AG09319 (cell line): ENCODE results near the gene TFCP2L1.

ENCODE experiments used
- DNase-seq: peaks from one replicate; pipeline ENCODE4 v3.0.0-alpha.2; 2010; ENCODE audit warnings: low read depth; ENCODE audit errors: extremely low read depth
- CTCF ChIP-seq: IDR thresholded peaks from 2 replicates; pipeline ENCODE4 v1.5.1; 2011; ENCODE audit warnings: low read depth, mild to moderate bottlenecking, inconsistent platforms, low read length, moderate library complexity

TFCP2L1 gene

GRCh38 chr2:121211689-121212151, 73.3 kb downstream of the TFCP2L1 start:
- TF ChIP-seq CTCF = no peak
- no peak for DNase-seq

DNA sequence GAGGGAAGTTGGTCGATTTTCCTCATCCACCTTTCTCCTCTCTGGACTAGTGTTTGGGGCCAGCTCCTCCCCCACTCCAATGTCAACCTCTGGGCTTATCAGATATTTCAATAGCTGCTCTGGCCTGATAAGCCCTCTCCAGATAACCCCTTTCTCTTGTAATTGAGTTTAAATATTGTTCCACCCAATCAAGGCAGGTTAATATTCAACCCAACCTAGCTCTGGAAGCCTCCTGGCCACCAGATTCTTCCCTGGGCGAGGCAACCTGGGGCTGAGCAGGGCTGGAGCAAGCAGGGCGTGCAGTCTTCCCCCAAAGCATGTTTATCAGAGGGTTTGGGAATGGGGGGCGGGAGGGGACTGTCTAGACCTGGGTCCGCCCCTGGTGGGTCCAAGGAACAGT, 73.8 kb downstream of the TFCP2L1 start:
- no peak for TF ChIP-seq CTCF
- no peak for DNase-seq

- no peak for DNase-seq
- no peak for TF ChIP-seq CTCF
These were observed 74.3 kb downstream of the TFCP2L1 start for GRCh38 chr2:121210691-121211090.

GRCh38 chr2:121209014-121209610, 75.9 kb downstream of the TFCP2L1 start:
- no peak for DNase-seq
- TF ChIP-seq CTCF = no peak

- TF ChIP-seq CTCF = no peak
- DNase-seq = no peak
These were observed 77.5 kb downstream of the TFCP2L1 start for GRCh38 chr2:121207494-121207893.

DNA sequence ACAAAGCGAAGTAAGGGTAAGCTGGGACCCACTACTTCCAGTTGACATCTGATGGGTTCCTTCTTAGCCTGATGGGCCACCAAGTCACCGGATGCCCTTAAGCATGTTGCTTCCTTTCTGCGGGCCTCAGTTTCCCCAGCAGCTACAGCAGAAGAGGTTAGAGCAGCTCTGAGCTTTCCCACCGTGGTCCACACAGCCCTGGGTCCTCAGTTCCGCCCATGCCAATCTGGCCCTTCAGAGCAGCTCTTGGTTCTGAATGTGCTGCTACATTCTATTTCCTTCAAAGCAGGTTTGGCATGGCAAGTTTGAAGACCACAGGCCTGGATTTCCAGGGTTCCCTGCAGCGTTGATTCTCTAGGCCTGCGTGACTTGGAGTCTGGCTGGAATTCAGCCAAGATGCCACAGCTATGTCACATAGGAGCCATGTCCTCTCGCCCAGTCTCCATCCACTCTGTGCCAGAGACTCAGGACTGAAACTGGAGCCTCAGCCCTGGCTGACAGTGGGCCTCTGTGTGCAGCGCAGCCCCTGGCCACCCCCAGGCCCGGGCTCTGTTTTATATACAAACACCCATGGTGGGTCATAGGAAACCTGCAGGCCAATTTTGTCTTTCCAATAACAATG, 79.6 kb downstream of the TFCP2L1 start:
- TF ChIP-seq CTCF = no peak
- no peak for DNase-seq

DNA sequence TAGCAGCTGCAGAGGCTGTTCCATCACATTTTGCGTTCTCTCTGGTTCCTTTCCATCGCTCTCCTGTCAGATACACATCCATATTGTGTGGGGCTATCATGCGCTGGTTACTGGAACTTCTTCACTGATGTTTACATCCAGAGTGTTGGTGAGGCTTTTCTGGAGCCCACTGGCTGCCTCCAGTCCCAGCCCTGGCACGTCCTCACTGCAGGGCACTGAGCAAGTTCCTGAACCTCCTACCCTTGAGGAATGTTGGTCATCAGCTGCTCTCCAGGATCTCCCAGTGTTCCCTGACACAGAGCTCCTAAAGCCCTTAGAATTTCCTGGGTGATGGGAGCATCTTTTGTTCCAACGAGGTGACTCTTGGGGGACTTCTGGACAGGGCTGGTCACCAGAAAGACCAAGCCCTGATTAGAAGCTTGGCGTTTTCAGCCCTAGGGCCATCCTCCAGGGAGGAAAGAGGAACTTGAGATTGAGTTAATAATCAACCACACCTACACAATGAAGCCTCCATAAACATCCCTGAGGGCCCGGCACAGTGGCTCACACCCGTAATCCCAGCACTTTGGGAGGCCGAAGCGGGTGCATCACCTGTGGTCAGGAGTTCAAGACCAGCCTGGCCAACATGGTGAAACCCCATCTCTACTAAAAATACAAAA, 81.3 kb downstream of the TFCP2L1 start:
- no peak for TF ChIP-seq CTCF
- no peak for DNase-seq
